Measurements from ENCODE around the gene DNAH8. TPM values are rescaled to one million over a fixed set of nuclear protein-coding genes. Genes with fewer than 3 reads are reported as not detected.

Gene DNAH8
- total RNA-seq, 1 experiment from 2014 or later = not detected

GRCh38 chr6:38935051-38935450 lies 219.9 kb downstream of the DNAH8 start:
- H3K27ac ChIP-seq (ENCODE audit: low read depth, low read length) = no peak overlapping the region
- no peak overlapping the region for H3K4me3 ChIP-seq (replicated peaks in 1 of 2; ENCODE audit: low read depth in 1 of 2, low read length in 2 of 2)
- H3K9me3 ChIP-seq (ENCODE audit: control insufficient read depth in 1 of 2, insufficient read depth in 1 of 2, low read depth in 1 of 2, low read length in 2 of 2) = no peaks in the 10 kb centered on the region
- H2AFZ ChIP-seq (ENCODE audit: low read depth, low read length, poor library complexity, severe bottlenecking) = no peak overlapping the region
- ChIA-PET RAD21 (ENCODE audit: low non-redundant PET in 1 of 2, low total read pairs in 2 of 2, uncharacterized antibody in 2 of 2, unreplicated experiment in 2 of 2) (no interaction called here), POLR2A (no interaction called here), CTCF (interaction anchor here (1.2 kb wide), 1 partner anchor 62 kb away, joined by 3 read pairs; no protein-coding TSS in a partner anchor)
- no peak overlapping the region for H3K4me2 ChIP-seq (ENCODE audit: low read length)
- H3K9me2 ChIP-seq (ENCODE audit: insufficient read depth) = no peaks in the 10 kb centered on the region
- H3K9ac ChIP-seq (ENCODE audit: low read length) = no peak overlapping the region
- no peaks in the 10 kb centered on the region for H3K36me3 ChIP-seq (ENCODE audit: control insufficient read depth in 1 of 2, insufficient read depth in 2 of 2, low read length in 2 of 2)
- no peaks in the 10 kb centered on the region for H3K79me2 ChIP-seq (ENCODE audit: insufficient read depth, low read length)
- no peaks in the 10 kb centered on the region for H3K4me1 ChIP-seq (ENCODE audit: control insufficient read depth in 1 of 2, insufficient read depth in 2 of 2, low read length in 2 of 2)
- no TSS peak for BruUV-seq (replicated peaks)
- ATAC-seq (no peak), DNase-seq (ENCODE audit: low read depth, low spot score) (no peak)
- no peaks in the 10 kb centered on the region for H4K20me1 ChIP-seq (ENCODE audit: insufficient read depth)
- no peak for TF ChIP-seq RAD21 (IDR thresholded peaks at IDR 0.05; ENCODE audit: low read depth)
- TF ChIP-seq YY1 (IDR thresholded peaks at IDR 0.05; ENCODE audit: extremely low read depth, insufficient replicate concordance, low read depth, low read length) = no peak
- TF ChIP-seq, protein P1, sequence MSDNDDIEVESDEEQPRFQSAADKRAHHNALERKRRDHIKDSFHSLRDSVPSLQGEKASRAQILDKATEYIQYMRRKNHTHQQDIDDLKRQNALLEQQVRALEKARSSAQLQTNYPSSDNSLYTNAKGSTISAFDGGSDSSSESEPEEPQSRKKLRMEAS (IDR thresholded peaks at IDR 0.05) = no peak
- no peak for TF ChIP-seq POLR2A (IDR thresholded peaks at IDR 0.05; ENCODE audit: borderline replicate concordance, extremely low read depth, insufficient read depth, insufficient read length)
- no peak for TF ChIP-seq POLR2AphosphoS5 (IDR thresholded peaks at IDR 0.05; ENCODE audit: low read depth, low read length)
- TF ChIP-seq EZH2phosphoT487 (IDR thresholded peaks at IDR 0.05; ENCODE audit: borderline replicate concordance) = no peak
- TF ChIP-seq SRF (IDR thresholded peaks at IDR 0.05; ENCODE audit: low read depth) = no peak
- no peak for TF ChIP-seq ZBTB33 (IDR thresholded peaks at IDR 0.05; ENCODE audit: extremely low read depth, insufficient replicate concordance, low read length)
- TF ChIP-seq CTCF (IDR thresholded peaks at IDR 0.05 in 2 of 3, conservative IDR thresholded peaks at IDR 0.05 in 1 of 3; ENCODE audit: borderline replicate concordance in 1 of 3, insufficient read depth in 1 of 3, low read depth in 2 of 3, low read length in 2 of 3) = no peak
- TF ChIP-seq SIN3A (IDR thresholded peaks at IDR 0.05; ENCODE audit: low read depth) = no peak
- TF ChIP-seq EZH2 (IDR thresholded peaks at IDR 0.05) = no peak
- TF ChIP-seq ZNF274 (IDR thresholded peaks at IDR 0.05; ENCODE audit: low read depth, low read length) = no peak
- no peak for TF ChIP-seq FOSL1 (IDR thresholded peaks at IDR 0.05; ENCODE audit: low read depth)
- no peak for TF ChIP-seq JUND (IDR thresholded peaks at IDR 0.05)
- no peak for TF ChIP-seq CBX3 (IDR thresholded peaks at IDR 0.05; ENCODE audit: low read depth)
- no peak for TF ChIP-seq ZFX (IDR thresholded peaks at IDR 0.05)
- H3K27me3 ChIP-seq (ENCODE audit: insufficient read depth, low read length) = peaks cover 51% of the 10 kb centered on the region
- intact Hi-C loops (cut with micrococcal nuclease) = no loop called here
